Jurkat, Clone E6-1 (cell line): Measurements from ENCODE around the gene NOVA2.

Experiments used
- DNase-seq: peaks from one replicate; pipeline ENCODE4 v3.0.0-alpha.2; 2011; ENCODE audit warnings: low read depth, low spot score
- H3K4me3 ChIP-seq: 2 replicates; pipeline ENCODE4 v1.5.1; 2011; ENCODE audit warnings: mild to moderate bottlenecking, low read length, control low read depth, moderate library complexity

NOVA2 gene

GRCh38 chr19:45935267-45935666, 38.4 kb downstream of the NOVA2 start:
- DNase-seq = no peak
- H3K4me3 ChIP-seq = no peak overlapping the region

GRCh38 chr19:45934551-45935230, 39.0 kb downstream of the NOVA2 start:
- DNase-seq = no peak
- no peak overlapping the region for H3K4me3 ChIP-seq

- no peak for DNase-seq
- no peak overlapping the region for H3K4me3 ChIP-seq
These were observed 39.9 kb downstream of the NOVA2 start for GRCh38 chr19:45933759-45934158.

GRCh38 chr19:45931055-45931454, 42.6 kb downstream of the NOVA2 start:
- DNase-seq = no peak

GRCh38 chr19:45929247-45929646, 44.4 kb downstream of the NOVA2 start:
- DNase-seq = no peak
- H3K4me3 ChIP-seq = no peak overlapping the region

More at GRCh38 chr19:45931055-45931454, 42.6 kb downstream of the NOVA2 start:
- no peak overlapping the region for H3K4me3 ChIP-seq

GRCh38 chr19:45927565-45928261, 46.0 kb downstream of the NOVA2 start:
- DNase-seq = peak; percentile 93
- H3K4me3 ChIP-seq = peak overlapping the region; percentile 44

GRCh38 chr19:45924891-45925447, 48.7 kb downstream of the NOVA2 start:
- H3K4me3 ChIP-seq = no peak overlapping the region

GRCh38 chr19:45922281-45922680, 51.4 kb downstream of the NOVA2 start:
- no peak overlapping the region for H3K4me3 ChIP-seq
- peak; percentile 14 for DNase-seq

More at GRCh38 chr19:45924891-45925447, 48.7 kb downstream of the NOVA2 start:
- DNase-seq = no peak

GRCh38 chr19:45920458-45920857, 53.2 kb downstream of the NOVA2 start:
- H3K4me3 ChIP-seq = no peak overlapping the region
- no peak for DNase-seq

GRCh38 chr19:45919678-45920077, 54.0 kb downstream of the NOVA2 start:
- no peak for DNase-seq

GRCh38 chr19:45918721-45919120, 54.9 kb downstream of the NOVA2 start:
- no peak overlapping the region for H3K4me3 ChIP-seq
- no peak for DNase-seq

More at GRCh38 chr19:45919678-45920077, 54.0 kb downstream of the NOVA2 start:
- no peak overlapping the region for H3K4me3 ChIP-seq

GRCh38 chr19:45917421-45918091, 56.1 kb downstream of the NOVA2 start:
- H3K4me3 ChIP-seq = no peak overlapping the region
- no peak for DNase-seq

- H3K4me3 ChIP-seq = no peak within 1 kb of the TSS
- no peak for DNase-seq
These were observed 59.5 kb downstream of the NOVA2 start, which contains the start of gene NANOS2 for GRCh38 chr19:45913874-45914830. Gene NANOS2 (minus strand): TSS chr19:45914778. CDS start chr19:45914693, 85 bp downstream.

- DNase-seq = no peak
- H3K4me3 ChIP-seq = no peak overlapping the region
These were observed 62.4 kb downstream of the NOVA2 start for GRCh38 chr19:45911291-45911690.

GRCh38 chr19:45908956-45909355, 64.7 kb downstream of the NOVA2 start:
- DNase-seq = no peak
- H3K4me3 ChIP-seq = no peak overlapping the region

GRCh38 chr19:45906221-45906620, 67.4 kb downstream of the NOVA2 start:
- H3K4me3 ChIP-seq = no peak overlapping the region
- DNase-seq = no peak

GRCh38 chr19:45905011-45905410, 68.7 kb downstream of the NOVA2 start:
- H3K4me3 ChIP-seq = no peak overlapping the region
- no peak for DNase-seq
